Measurements from ENCODE around the gene ZC3H7A.
"Not testable (repeated sequence)": the region's sequence is repeated elsewhere in the genome, so short reads cannot be mapped to it uniquely, and the experiment has no call there.

The ZC3H7A gene, protein sequence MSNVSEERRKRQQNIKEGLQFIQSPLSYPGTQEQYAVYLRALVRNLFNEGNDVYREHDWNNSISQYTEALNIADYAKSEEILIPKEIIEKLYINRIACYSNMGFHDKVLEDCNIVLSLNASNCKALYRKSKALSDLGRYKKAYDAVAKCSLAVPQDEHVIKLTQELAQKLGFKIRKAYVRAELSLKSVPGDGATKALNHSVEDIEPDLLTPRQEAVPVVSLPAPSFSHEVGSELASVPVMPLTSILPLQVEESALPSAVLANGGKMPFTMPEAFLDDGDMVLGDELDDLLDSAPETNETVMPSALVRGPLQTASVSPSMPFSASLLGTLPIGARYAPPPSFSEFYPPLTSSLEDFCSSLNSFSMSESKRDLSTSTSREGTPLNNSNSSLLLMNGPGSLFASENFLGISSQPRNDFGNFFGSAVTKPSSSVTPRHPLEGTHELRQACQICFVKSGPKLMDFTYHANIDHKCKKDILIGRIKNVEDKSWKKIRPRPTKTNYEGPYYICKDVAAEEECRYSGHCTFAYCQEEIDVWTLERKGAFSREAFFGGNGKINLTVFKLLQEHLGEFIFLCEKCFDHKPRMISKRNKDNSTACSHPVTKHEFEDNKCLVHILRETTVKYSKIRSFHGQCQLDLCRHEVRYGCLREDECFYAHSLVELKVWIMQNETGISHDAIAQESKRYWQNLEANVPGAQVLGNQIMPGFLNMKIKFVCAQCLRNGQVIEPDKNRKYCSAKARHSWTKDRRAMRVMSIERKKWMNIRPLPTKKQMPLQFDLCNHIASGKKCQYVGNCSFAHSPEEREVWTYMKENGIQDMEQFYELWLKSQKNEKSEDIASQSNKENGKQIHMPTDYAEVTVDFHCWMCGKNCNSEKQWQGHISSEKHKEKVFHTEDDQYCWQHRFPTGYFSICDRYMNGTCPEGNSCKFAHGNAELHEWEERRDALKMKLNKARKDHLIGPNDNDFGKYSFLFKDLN

GRCh38 chr16:11797166-11797956, at the start of gene ZC3H7A:
Gene ZC3H7A, minus strand, starts transcription at chr16:11797258. Its CDS starts 14,904 bp downstream, at chr16:11782354.
- DNase-seq, result peak; percentile 33 to 96 (median 92)

- DNase-seq, result no peak
Observed at GRCh38 chr16:11844499-11844898, 47.4 kb upstream of the ZC3H7A start.

DNA sequence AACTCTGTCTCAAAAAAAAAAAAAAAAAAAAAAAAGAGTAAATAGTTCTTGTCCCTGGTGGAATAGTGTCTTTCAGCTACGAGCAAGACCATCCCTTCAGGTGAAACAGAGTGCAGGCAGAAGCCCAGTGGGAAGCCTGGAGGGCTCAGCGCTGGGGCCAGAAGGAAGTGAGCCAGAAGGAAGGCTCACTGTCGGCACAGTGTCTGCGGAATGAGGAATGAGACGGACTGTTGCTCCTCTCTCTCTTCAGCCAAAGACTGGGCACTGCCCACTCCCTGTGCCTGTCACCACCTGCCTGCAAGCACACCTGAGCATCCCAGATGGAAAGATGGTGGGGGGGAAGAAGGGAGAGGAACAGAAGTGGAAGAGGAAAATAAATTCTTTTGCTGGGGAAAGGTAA, 46.8 kb upstream of the ZC3H7A start:
- no peak for DNase-seq

DNA sequence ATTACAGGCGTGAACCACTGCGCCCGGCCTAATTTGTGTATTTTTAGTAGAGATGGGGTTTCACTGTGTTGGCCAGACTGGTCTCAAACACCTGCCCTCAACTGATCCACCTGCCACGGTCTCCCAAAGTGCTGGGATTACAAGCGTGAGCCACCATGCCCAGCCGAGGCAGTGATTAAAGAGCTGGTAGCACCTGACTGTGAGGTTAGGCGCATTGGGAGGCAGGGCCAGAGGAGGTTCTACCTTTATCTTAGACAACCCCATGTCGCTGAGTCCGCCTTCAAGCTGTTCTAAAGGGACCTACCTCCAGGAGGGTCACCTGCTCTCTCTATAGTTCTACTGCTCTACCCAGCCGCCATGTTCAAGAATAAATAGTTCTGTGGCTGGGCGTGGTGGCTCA, 46.1 kb upstream of the ZC3H7A start:
- no peak for DNase-seq

DNA sequence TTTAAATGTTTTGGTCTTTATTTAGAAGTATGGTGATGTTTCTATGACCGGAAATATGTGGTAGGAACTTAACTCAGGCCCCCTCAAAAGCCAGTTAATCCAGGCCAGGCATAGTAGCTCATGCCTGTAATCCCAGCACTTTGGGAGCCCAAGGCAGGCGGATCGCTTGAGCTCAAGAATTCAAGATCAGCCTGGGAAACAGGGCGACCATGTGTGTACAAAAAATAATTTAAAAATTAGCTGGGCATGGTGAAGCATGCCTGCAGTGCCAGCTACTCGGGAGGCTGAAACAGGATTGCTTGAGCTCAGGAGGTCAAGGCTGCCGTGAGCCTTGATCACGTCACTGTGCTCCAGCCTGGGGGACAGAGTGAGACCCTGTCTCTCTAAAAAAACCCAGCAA, 44.0 kb upstream of the ZC3H7A start:
- DNase-seq, result no peak

- no peak for DNase-seq
Observed at GRCh38 chr16:11836650-11837244, 39.7 kb upstream of the ZC3H7A start.

- DNase-seq, result no peak
Observed at GRCh38 chr16:11835891-11836649, 39.0 kb upstream of the ZC3H7A start.

DNA sequence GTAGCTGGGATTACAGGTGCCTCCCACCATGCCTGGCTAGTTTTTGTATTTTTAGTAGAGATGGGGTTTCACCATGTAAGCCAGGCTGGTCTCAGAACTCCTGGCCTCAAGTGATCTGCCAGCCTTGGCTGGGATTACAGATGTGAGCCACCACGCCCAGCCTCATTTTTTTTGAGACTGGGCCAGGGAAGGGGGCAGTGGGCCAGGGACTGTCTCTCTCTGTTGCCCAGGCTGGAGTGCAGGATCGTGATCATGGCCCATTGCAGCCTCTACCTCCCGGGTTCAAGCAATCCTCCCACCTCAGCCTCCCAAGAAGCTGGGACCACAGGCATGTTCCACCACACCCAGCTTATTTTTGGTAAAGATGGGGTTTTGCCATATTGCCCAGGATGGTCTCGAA, 38.3 kb upstream of the ZC3H7A start:
- DNase-seq, result no peak

GRCh38 chr16:11833951-11834695, 37.1 kb upstream of the ZC3H7A start:
- DNase-seq, result no peak

DNA sequence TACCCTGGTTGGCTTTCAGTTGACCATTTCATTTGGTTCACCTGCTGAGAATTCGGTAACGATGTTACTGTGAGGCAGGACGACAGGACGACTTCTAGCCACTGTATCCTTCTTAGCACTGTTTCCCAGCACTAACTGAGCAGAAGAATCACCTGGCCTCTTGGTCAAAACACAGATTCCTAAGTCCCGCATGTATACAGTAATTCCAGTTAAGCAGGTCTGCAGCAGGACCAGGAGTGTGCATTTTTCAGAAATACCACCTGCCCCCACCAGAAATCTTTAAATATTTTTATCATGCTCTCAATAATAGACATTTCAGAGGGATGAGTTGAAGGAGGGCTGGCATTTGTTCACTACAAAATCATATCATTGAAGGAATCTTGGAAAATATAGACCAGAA, 31.6 kb upstream of the ZC3H7A start:
- DNase-seq, result no peak

GRCh38 chr16:11825520-11826165, 28.6 kb upstream of the ZC3H7A start:
- not testable (repeated sequence) for DNase-seq

GRCh38 chr16:11824362-11824761, 27.3 kb upstream of the ZC3H7A start:
- no peak for DNase-seq

GRCh38 chr16:11823645-11824044, 26.6 kb upstream of the ZC3H7A start:
- DNase-seq, result not testable (repeated sequence)

DNA sequence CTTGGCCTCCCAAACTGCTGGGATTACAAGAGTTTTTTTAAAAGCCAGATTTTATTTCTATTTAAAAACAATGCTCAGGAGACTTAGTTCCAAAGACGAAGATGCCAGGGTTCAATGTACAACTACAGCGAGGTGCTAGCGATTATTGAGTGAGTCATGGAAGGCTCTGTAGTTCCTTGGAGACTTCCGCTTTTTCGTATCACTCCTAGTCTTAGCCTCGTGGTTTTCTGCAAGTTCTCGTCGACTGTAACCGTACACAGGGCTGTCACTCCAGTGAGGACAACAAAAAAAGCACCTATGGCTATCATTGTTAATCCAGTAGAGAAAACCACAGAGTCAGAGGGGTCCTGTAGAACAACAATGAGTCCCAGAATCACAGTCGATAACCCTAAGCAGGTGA, 22.7 kb upstream of the ZC3H7A start:
- DNase-seq, result no peak

DNA sequence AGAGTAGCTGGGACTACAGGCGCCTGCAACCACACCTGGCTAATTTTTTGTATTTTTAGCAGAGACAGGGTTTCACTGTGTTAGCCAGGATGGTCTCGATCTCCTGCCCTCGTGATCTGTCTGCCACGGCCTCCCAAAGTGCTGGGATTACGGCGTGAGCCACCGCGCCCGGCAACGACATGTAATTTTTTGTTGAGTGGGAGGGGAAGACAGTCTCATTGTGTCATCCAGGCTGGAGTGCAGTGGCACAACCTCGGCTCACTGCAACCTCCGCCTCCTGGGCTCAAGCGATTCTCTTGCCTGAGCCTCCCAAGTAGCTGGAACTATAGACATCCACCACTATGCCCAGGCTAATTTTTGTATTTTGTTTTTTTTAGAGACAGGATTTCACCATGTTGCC, 21.9 kb upstream of the ZC3H7A start:
- not testable (repeated sequence) for DNase-seq

DNA sequence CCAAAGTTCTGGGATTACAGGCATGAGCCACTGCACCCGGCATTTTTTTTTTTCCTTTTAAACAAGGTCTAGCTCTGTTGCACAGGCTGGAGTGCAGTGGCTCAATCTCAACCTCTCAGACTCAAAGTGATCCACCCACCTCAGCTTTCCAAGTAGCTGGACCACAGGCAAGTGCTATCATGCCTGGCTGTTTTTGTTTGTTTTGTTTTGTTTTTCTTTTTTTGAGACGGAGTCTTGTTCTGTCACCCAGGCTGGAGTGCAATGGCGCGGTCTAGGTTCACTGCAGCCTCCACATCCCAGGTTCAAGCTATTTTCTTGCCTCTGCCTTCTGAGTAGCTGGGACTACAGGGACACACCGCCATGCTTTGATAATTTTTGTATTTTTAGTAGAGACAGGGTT, 19.1 kb upstream of the ZC3H7A start:
- DNase-seq, result no peak

GRCh38 chr16:11814800-11815199, 17.7 kb upstream of the ZC3H7A start:
- DNase-seq, result not testable (repeated sequence)

DNA sequence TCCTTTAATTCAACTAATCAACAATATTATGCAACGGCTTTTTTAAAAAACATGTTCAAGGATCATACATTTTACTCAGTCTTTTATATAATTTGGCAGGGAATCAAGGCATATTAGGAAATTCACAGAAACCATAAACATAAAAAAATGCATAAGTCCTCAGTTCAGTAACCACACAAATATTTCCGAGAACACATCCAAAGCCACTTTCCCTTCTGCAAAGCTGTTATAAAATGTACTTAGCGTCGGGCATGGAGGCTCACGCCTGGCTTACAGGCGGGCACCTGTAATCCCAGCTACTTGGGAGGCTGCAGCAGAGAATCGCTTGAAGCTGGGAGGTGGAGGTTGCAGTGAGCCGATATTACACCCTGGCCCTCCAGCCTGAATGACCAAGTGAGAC, 9.7 kb upstream of the ZC3H7A start:
- DNase-seq, result no peak

DNA sequence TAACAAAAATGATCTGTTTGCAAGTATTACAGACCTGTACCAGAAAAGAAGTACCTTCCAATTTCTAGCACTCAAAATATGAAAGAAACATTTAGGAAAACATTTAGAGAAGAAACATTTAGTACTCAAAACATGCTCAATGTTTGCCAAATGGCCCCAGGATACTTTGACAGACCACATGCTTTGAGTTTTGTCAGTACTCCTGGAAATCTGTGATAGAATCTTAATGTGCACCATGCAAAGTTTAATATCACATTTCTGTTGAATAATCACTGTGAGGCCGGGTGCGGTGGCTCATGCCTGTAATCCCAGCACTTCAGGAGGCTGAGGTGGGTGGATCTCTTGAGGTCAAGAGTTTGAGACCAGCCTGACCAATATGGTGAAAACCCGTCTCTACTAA, 8.5 kb upstream of the ZC3H7A start:
- DNase-seq, result no peak
